ENCODE measurements around the gene FRAS1. TPM values are rescaled to one million over a fixed set of nuclear protein-coding genes. Genes with fewer than 3 reads are reported as not detected.

Gene FRAS1
- total and polyA plus RNA-seq, 2 donors (not counting 3 experiments of a cell fraction or from before 2014, with no cell fraction given): 1.4 to 3.6 TPM

DNA sequence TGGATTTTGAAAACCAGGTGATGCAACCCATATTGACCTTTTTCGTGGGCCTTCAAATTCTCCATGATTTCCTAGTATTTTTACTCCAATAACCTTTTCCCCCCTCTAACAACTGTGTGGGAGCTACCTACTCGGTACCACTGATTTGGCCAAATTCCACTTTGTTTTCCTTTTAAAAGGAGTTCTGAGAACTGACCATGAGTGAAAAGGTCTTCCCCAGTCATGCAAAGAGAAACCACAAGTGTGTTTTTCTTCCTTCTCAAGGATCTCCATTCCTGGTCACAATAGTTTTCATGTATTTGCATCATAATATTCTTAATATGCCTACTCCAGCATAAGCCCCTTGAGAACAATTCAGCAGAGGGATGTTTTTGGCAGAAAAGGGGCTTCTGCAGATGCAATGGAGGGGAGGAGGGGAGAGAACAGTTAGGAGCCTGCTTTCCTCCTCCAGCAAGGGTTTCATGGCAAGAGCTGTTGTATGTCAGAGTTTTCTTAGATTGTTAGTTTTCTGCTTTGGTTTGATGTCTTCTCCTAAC lies 299.2 kb downstream of the FRAS1 start:
- TF ChIP-seq POLR2AphosphoS5 (IDR thresholded peaks at IDR 0.05; ENCODE audit: insufficient read depth, low read depth, low read length) (no peak), JUN (IDR thresholded peaks at IDR 0.05; ENCODE audit: borderline replicate concordance, insufficient read depth, insufficient read length, low read depth) (no peak), EZH2 (IDR thresholded peaks at IDR 0.05; ENCODE audit: borderline replicate concordance, low read depth, low read length, severe bottlenecking) (no peak), MYC (IDR thresholded peaks at IDR 0.05; ENCODE audit: low read depth, low read length) (no peak), FOS (IDR thresholded peaks at IDR 0.05; ENCODE audit: borderline replicate concordance, insufficient read depth, low read length) (no peak), POLR2A (IDR thresholded peaks at IDR 0.05; ENCODE audit: low read depth, low read length) (no peak), GATA2 (IDR thresholded peaks at IDR 0.05; ENCODE audit: insufficient read depth, insufficient read length, low read depth, low read length) (no peak)
- TF ChIP-seq, protein P1, sequence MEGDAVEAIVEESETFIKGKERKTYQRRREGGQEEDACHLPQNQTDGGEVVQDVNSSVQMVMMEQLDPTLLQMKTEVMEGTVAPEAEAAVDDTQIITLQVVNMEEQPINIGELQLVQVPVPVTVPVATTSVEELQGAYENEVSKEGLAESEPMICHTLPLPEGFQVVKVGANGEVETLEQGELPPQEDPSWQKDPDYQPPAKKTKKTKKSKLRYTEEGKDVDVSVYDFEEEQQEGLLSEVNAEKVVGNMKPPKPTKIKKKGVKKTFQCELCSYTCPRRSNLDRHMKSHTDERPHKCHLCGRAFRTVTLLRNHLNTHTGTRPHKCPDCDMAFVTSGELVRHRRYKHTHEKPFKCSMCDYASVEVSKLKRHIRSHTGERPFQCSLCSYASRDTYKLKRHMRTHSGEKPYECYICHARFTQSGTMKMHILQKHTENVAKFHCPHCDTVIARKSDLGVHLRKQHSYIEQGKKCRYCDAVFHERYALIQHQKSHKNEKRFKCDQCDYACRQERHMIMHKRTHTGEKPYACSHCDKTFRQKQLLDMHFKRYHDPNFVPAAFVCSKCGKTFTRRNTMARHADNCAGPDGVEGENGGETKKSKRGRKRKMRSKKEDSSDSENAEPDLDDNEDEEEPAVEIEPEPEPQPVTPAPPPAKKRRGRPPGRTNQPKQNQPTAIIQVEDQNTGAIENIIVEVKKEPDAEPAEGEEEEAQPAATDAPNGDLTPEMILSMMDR (IDR thresholded peaks at IDR 0.05; ENCODE audit: extremely low read depth in 1 of 2, insufficient read depth in 1 of 2, low read depth in 1 of 2, low read length in 2 of 2): no peak
- TF ChIP-seq, protein P2, sequence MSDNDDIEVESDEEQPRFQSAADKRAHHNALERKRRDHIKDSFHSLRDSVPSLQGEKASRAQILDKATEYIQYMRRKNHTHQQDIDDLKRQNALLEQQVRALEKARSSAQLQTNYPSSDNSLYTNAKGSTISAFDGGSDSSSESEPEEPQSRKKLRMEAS (IDR thresholded peaks at IDR 0.05; ENCODE audit: insufficient read depth, insufficient read length): no peak
- no peak overlapping the region for H3K4me3 ChIP-seq (replicated peaks in 1 of 3; ENCODE audit: insufficient read depth in 1 of 3, low read depth in 1 of 3, low read length in 3 of 3)
- no peaks in the 10 kb centered on the region for H3K79me2 ChIP-seq (ENCODE audit: control insufficient read depth, insufficient read depth, low read length)
- intact Hi-C loops (cut with micrococcal nuclease): no loop called here
- no peak overlapping the region for H3K27ac ChIP-seq (ENCODE audit: insufficient read depth, low read depth, low read length)
- no peaks in the 10 kb centered on the region for H4K20me1 ChIP-seq (replicated peaks; ENCODE audit: control insufficient read depth, extremely low read depth, insufficient read depth, low read length)
- no peak overlapping the region for H2AFZ ChIP-seq (ENCODE audit: low read depth, low read length)
- ChIA-PET CTCF (no interaction called here), POLR2A (no interaction called here)
- H3K4me2 ChIP-seq (ENCODE audit: insufficient read depth, low read length): no peak overlapping the region
- DNase-seq (ENCODE audit: low read depth, low spot score): no peak
- no peak for FAIRE-seq
- H3K9ac ChIP-seq (replicated peaks; ENCODE audit: extremely low read depth, insufficient read depth, low read length): no peak overlapping the region
- H3K36me3 ChIP-seq (ENCODE audit: control insufficient read depth in 2 of 2, extremely low read depth in 1 of 2, insufficient read depth in 2 of 2, low read length in 2 of 2): no peaks in the 10 kb centered on the region
- H3K9me3 ChIP-seq (replicated peaks; ENCODE audit: control insufficient read depth, insufficient read depth, low read length): no peaks in the 10 kb centered on the region
- no peaks in the 10 kb centered on the region for H3K27me3 ChIP-seq (ENCODE audit: control insufficient read depth in 2 of 2, insufficient read depth in 2 of 2, low read length in 2 of 2)
- no peaks in the 10 kb centered on the region for H3K4me1 ChIP-seq (ENCODE audit: control insufficient read depth, extremely low read depth, insufficient read depth, low read length)
- BruUV-seq (replicated peaks): no TSS peak
- no peaks in the 10 kb centered on the region for H3K9me1 ChIP-seq (replicated peaks; ENCODE audit: control insufficient read depth, extremely low read depth, insufficient read depth, low read length)
- dilution Hi-C loops (cut with MboI; ENCODE audit: extremely low pct_ligation_motif_present, low sequenced_read_pairs): no loop called here

All from endothelial cell of umbilical vein (primary cell).